GM19438 (cell line): Measurements from ENCODE around the gene TSPAN9.

Experiments used
- ATAC-seq: cut with Tn5 transposase; IDR thresholded peaks from one replicate; pipeline ENCODE4 v1.9.1; 2021; ENCODE audit warnings: low read depth; ENCODE audit not compliant: unreplicated experiment

The TSPAN9 gene

DNA sequence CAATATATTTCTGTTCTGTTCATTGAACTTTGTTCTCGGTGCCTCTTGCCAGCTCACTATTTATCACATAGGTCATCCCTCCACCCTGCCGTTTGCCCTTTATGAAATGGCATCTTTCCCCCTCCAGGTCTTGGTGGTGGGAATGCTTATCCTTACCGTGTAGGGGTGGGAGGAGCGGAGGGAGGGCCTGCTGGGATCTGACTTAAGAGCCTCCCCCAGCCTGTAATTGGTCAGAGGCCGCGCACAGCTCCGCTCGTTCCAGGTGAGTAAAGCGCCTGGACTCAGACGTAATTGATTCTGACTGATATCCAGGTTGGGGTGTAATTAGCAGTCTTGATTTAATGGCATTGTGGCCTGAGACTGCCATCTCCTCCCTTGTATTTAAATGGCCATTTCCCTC lies 185.3 kb downstream of the TSPAN9 start:
- no peak for ATAC-seq

DNA sequence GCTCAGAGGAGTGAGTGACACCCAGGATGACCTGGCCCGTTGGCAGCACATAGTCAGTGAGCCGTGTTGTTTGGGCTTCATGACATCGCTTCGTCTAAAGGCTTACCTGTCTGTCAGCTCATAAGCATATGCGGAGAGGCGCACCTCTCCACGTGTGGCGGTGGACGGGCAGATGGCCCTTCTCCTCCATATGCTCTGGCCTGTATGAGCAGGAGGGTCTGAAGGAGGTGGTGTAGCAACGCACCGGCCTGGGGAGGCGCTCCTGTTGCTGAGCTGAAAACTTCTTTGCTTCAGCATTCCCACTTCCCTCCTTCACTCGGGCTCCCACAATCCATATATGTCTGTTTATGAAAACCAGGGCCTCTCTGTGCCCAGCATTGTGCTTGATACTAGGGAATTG lies 186.1 kb downstream of the TSPAN9 start:
- no peak for ATAC-seq

DNA sequence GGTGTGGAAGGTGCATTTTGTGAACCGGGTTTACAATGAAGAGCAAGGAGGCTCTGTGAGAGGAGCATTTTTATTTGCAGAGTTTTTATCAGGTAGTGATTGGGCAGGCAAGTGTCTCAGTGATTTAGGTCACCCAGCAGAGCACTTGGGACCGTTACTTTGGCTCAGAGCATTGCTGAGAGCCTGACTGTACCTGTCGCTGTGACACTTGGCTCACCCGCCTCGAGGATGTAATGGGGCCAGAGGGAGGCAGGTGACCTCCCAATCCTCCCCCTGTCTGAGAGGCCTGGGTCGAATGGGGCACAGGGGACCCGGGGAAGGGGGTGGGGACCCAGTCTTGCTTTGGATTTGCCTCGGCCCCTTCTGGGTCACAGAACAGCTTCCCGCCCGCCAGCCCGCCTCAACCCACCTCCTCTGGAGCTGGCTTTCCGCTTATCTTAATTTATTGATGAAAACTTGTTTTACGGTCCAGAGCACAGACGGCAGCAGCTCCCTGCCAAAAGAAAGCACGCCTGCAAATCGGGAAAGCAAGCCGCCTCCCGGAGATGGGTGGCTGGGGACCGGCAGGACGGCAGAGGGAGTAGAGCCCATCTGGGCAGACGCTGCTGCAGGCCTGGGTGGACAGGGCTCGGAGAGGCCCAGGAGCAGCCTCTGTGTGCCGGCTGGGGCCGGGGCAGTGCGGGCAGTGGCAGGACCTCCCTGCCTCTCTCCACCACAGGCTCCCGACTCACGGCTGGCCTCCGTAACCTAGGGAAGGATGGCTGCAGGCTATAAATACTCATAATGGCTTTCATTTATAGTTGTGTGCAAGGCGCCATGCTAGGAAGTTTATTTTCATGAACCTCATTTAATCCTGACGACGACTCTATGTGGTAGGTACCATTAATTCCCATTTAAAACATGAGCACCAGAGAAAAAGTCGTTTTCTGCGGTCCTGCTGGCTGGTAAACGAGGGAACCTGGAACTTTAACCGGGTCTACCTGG lies 187.1 kb downstream of the TSPAN9 start:
- ATAC-seq = no peak

DNA sequence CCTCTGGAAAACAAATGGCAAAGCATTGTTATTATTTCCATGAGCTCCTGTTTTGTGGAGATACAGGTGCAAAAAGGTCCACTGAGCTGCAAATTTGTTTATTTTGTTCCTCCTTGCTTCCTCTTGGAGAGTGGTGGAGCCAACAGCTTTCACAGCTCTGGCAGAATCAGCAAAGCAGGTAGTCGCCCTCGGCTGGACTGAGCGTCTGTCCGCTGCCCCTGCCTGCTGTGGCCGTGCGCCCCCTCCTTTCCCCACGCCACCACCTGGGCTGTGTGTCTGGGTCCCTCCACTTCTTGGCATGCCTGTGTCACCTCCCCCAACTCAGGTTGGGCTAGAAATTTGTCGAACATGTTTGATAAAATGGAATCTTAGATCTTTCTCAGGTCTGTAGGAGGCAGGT lies 188.2 kb downstream of the TSPAN9 start:
- ATAC-seq = no peak

DNA sequence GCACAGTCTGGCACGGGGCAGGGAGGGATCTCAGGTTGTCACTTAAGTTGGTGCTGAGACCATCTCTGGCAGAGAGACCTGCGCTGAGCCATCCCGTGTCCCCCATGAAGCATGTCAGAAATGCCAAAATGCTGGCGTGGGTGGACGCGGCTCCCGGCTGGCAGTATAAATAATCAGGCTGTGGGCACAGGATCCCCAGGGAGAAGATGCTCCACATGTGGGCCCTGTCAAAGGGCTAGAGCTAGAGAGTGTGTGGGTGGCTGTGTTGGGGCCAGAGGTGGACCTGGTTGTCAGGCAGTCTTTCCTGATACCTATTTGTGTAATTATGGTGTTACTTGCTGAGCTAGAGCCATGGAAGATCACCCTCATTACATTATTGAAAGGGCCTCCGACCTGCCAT lies 189.5 kb downstream of the TSPAN9 start:
- ATAC-seq = no peak

DNA sequence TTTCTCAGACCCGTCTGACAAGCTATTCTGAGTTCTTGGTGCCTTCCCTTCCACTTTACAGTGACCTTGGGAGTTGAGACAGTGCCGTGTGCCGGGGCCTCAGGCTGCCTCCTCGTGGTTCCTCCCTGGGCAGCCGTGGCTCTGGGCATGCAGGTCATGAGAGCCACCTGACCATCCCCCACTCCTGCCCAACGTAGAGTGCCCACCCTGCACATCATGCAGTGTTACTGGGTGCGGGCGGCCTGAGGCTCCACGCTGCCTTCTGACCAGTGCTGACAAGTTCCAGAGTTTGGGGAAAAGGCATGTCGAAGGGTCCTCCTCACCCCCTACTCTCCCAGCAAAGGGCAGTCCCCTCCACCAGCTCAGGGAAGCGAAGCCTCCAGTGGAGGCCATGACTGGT lies 190.5 kb downstream of the TSPAN9 start:
- ATAC-seq = no peak

DNA sequence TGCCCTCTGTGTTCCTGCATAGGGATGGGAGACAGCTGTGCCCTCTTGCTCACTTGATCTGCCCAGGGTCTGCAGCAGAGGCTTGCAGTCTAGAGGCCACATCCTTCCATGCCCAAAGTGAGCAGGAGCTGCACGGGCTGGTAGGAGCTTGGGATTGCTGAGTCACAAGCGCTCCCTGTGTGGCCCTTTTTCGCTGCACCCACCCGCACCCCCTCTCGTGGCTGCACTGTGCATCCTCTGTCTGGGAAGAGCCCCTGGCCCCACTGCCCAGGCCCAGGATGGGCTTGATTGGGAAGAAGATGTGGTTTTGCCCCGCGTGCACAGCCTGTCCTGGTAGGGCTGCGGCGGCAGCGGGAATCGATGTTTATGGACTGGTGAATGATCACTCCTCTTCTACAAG lies 192.4 kb downstream of the TSPAN9 start:
- ATAC-seq = no peak

DNA sequence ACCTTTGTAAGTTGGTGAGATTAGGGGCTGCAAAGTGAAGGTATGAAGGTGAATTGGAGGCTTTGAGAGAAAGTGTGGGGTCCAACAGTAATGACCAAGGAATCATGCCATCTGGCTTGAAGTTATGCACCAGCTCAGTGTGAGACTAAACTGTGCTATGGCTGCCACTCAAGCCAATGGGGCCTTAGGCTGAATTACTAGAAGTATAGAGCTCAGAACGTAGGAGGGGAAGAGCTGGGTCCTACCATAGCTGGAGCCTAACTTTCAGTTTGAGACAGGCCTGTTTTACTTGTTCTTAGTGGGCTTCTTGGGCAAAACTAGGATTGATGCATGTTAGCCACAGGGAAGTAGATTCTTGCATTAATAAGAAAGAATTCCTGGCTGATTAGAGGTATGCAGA lies 194.0 kb downstream of the TSPAN9 start:
- no peak for ATAC-seq

DNA sequence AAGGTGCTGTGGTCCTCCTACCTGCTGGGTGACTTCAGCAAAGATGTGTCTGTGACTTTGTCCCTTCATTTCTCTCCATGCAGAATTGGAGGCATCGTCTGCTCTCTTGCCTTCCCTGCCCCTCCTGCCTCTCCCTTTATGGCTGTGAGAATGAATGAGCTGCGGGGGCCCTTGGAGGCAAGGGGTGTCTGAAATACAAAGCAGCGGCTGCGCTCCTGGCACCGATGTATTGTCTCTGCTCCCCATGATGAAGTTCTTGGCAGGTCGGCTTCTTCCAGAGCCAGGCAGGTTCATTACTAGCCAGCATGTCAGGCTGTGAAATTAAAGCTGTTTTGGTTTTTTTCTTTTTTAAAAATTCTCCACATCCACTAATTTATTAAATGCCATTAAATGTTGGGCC lies 194.5 kb downstream of the TSPAN9 start:
- ATAC-seq = no peak

DNA sequence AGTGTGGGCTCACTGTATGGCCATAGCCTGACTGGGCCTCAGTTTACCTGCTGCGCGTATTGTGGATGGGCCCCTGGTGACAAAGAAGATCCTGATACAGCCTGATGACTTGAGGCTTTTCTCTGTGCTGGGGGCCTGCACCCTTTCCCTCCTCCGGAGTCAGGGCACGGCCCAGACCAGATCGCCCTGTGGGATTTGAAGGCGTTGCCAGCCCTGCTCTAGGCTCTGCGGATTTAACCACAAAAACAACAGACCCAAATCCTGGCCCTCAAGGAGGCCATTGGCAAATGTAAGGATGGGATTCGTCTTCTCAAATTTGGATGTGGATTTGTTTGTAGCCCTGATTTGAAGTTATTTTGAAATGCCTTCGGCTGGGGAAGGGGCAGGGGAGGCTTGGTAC lies 195.8 kb downstream of the TSPAN9 start:
- no peak for ATAC-seq

DNA sequence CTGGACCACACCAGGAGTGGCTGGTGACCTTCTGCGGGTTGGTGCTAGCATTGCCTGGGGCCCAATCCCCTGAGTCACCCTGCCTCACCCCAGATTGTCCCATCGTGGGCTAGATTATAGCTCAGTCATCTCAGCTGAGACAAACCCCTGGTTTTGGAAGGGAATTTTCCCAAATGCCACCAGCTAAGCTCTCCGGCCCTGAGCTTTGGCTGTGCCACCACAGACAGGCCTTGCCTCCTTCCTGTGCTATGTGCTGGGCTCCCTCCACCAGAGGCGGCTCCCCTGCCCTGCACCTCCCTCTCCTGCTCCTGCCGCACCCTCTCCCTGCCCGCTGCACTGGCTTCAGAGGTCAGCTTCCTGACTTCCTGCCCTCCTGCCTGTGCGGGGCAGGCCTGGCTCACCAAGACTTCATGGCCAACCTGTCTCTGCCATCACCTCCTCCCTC lies 196.3 kb downstream of the TSPAN9 start:
- no peak for ATAC-seq

DNA sequence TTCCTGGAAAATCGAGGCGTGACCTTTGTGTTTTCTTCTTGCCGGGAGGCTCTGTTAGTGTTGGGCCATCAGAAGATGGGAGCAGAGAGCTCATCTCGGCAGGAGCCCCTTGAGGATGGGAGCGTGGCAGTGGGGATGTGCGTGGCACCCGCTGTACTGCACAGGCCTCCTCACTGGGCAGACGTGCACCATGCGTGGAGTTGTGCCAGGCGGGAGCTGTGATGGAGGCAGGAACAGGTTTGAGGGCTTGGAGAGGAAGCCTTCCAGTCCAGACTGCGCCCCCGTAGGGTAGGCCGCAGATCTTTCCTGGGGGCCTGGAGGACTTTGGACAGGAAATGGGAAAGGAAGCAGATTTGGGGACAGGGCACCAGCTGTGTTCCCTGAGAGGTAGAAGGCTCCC lies 197.5 kb downstream of the TSPAN9 start:
- ATAC-seq = no peak

DNA sequence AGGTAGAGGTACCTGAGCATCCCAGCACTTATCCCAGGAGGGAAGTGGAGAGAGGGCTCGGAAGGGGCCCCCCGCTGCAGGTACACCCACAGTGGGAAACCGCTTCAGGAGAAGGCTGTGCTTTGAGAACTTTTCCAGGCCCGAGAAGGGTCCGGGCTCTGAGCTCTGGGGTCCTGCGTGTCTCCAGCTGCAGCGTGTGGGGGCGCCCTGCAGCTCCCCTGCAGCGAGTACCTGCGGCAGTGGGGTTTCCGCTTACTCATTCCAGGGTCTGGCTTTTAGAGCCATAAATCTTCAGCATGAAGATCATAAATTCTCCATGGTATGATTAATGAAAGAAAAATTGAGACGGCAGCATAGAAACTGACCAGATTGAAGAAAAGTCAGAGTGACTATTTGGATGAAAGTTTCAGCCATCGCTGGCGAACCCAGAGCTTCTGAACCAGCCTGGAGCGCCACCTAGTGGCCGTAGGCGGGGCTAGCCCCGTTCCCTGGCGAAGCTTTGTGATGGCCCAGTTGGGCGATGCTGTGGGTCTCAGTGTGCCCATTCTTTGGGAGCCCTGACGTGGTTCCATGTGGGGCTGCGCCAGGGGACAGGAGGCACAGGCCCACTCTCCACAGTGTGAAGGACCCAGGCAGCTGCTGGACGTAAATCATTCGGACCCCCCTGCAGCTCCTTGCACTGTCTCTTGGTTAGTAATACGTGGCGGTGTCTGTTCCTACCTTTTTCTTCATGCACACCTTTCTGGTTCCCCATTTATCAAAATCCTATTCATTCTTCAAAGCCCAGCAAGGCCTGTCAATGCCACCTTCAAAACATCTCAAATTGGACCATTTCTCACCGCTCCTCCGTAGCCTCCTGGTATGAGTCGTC lies 198.2 kb downstream of the TSPAN9 start:
- ATAC-seq = no peak

DNA sequence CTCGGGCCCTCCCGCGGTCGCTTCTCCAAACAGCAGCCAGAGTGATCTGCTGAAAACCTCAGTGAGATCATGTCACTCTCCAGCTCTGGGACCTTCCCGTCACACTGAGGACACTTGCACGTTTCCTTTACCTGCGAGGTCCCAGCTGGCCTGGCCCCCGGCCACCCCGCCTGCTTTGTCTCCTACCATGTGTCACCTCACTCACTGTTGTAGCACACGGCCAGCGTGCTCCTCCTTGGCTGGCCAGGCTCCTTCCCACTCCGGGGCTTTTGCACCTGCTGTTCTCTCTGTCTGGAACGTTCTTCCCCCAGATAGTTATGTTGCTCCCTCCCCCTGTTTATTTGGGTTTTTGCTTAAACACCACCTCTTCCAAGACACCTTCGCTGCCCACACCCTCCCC lies 199.0 kb downstream of the TSPAN9 start:
- ATAC-seq = no peak

DNA sequence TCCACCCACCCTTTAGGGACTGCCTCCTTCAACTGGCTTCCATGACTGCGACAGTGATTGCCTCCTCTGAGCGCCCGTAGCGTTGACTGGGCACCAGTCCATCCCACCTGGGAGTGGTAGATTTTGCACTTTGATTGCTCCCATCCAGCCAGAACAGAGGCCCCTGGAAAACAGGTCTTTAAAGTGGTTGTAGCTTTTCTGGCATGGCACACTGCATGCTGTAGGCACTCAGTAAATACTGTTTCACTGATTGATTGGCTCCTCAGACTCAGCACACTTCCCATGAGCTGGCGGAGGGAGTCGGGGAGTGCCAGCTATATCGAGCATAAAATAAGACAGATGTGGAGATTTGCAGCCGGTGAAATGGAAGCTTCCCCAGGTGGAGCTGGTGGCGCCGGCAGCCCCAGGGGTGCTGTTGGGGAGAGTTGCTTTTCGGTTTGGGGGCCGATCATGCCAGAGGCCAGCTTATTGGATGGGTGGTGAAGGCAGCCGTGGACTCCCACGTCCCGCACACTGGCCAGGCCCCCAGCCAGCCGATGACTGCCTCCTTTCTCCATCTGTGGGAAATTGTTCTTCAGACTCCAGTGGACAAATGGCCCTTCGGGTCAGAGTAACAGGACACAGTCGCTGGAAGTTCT lies 200.2 kb downstream of the TSPAN9 start:
- no peak for ATAC-seq

DNA sequence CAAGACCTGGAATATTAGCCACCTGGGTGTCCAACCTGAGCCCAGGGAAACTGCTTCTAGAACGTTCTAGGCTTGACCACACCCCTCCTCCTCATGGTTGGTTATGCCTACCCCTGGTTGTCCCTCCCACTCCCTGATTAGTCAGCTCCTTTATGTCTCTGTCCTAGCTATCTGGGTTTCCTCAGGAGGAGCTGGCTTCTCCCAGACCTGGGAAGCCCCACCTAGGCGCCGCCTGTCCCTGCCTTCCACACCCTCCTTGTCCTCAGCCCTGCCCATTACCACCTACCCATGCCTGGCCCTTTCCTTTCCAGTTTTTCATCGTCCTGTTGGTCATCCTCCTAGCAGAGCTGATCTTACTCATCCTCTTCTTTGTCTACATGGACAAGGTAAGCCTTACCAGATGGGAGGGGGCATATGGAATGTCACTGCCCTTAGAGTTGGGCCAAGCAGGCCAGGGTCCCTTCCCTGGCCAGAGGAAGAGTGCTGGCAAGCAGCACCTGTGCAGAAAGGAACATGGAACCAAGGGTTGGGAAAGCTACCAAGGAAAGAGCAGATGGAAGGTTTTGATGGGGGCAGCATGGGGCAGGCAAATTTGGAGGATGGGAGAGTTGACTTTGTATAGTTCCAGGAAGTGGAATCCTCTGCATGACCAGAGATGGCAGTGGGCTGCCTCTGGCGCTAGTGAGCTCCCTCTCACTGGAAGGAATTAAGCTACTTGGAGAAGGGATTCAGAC lies 201.7 kb downstream of the TSPAN9 start:
- ATAC-seq = no peak

DNA sequence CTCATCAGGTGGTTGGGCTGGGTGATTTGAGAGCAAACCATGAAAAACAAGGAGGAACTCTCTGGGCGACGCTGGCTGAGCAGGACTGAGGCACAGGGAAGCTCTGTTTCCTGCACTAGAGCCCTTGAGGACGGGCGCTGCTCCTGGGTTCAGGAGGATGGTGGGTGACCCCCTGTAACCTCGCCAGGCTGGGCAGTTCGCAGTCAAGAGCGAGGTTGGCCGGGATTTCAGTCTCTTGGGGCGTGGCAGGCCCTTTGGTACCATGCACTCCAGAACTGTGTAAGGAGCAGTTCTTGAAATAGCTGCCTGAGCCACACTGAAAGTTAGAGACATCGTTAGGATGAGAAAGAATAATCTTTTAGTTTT lies 202.2 kb downstream of the TSPAN9 start:
- ATAC-seq = no peak

DNA sequence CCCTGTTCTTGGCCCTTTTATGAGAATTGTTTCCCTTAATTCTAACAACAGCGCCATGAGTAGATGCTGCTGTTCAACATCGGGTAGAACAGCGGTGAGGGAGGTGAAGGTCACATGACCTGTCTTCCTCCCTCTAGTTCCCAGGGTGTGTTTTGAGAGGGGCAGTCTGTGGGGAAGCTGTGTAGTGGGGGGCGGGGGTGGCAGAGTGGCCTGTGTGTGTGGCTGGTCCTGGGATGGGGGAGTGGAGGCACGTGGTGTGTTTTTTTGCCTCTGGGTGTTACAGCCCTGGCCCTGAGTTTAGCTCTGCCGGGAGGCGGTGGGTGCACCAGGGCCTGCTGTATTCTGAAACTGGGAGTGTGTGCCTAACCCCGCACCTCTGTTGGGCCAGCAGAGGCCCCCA lies 202.7 kb downstream of the TSPAN9 start:
- no peak for ATAC-seq

DNA sequence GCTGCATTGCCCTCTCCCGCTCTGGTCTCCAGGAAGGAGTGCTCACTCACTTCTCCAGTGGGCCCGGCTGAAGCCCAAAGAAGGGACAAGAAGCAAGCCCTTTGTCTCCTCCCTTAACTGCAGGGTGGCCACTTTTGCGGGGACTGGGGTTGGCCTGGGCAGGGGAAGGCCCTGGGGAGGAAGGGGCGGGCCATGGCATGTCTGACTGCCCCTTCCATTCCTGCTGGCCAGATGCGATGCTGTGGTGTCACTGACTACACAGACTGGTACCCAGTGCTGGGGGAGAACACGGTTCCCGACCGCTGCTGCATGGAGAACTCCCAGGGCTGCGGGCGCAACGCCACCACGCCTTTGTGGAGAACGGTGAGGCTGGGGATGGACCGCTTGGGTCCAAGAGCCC lies 203.8 kb downstream of the TSPAN9 start:
- ATAC-seq = no peak

DNA sequence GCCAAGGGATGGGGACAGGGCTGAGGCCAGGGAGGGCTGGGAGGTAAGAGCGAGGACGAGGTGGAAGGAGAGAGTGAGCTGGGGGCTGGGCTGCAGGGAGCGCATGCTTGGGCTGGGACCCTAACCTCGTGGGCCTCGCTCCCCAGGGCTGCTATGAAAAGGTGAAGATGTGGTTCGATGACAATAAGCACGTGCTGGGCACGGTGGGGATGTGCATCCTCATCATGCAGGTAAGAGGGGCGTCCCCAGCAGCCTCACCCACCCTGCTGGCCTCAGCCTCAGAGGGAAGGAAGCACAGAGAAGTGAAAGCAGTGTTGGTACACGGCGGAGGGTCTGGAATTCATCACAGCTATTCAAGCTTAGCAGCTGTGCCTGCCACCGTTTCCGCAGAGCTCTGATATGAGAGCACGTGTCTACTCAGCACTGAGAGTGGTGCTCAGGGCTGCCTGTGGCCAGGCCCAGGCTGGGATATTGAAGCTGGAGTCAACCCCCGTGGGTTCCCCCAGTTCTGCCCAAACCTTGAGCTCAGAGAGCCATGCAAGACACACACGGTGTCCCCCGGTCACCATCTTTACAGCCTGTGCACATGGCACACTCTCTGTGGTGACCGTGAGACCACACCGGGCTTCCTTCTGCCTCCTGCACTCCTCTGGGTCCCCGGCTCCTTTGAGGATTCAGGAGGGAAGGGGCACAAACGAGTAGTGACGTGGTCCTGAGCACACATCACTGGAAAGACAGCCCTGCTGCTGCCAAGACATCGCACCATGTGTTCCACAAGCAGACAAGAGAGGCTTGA lies 204.6 kb downstream of the TSPAN9 start:
- no peak for ATAC-seq
